LNCAP (cell line): ENCODE results near the gene CCNE1.

Experiments used
- TF ChIP-seq, protein P1 (sequence below): fragments of 450-650 bp; IDR thresholded peaks from 2 replicates; pipeline ENCODE4 v1.5.1; 2017; ENCODE audit warnings: mild to moderate bottlenecking

Gene CCNE1

DNA sequence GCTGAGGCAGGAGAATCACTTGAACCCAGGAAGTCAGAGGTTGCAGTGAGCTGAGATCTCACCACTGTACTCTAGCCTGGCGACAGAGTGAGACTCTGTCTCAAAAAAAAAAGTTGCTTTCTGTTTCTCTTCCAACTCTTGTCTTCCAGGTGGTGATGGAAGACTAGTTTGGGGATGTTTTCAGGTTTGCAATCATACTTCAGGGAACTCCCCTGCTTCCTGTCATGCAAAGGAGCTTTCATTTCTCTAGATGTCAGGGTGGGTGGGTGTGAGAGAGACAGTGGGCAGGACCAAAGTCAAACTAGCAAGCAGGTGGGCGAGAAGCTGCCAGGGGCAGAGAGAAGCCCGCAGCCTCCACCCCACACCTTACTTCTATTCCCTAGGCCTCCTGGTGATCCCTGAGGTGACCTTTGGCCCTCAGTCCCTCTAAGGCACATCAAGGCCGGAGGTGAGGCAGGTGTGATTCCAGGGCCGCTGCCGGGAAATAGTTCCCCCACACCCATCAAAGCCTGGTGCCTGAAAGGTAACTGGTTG, 25.7 kb downstream of the CCNE1 start:
- TF ChIP-seq, protein P1, sequence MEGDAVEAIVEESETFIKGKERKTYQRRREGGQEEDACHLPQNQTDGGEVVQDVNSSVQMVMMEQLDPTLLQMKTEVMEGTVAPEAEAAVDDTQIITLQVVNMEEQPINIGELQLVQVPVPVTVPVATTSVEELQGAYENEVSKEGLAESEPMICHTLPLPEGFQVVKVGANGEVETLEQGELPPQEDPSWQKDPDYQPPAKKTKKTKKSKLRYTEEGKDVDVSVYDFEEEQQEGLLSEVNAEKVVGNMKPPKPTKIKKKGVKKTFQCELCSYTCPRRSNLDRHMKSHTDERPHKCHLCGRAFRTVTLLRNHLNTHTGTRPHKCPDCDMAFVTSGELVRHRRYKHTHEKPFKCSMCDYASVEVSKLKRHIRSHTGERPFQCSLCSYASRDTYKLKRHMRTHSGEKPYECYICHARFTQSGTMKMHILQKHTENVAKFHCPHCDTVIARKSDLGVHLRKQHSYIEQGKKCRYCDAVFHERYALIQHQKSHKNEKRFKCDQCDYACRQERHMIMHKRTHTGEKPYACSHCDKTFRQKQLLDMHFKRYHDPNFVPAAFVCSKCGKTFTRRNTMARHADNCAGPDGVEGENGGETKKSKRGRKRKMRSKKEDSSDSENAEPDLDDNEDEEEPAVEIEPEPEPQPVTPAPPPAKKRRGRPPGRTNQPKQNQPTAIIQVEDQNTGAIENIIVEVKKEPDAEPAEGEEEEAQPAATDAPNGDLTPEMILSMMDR, result no peak

DNA sequence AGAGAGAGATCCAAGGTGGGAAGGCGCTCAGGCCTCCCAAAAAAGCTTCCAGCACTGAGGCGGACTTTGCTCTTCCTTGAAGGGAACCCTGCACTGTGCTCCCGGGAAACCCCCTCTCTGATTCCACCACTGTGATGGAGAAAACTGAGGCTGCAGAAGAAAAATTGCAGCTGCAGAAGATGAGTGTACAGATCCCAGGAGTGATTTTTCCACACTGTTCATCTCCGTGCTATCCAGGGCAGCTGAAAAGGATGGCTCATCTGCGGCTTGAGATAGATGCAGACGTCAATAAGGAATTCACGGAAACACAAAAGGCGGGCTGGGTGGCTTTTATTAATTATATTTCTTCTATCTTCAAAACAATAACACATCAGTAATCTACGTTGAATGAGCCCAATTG, 26.2 kb downstream of the CCNE1 start:
- TF ChIP-seq, protein P1, result no peak

DNA sequence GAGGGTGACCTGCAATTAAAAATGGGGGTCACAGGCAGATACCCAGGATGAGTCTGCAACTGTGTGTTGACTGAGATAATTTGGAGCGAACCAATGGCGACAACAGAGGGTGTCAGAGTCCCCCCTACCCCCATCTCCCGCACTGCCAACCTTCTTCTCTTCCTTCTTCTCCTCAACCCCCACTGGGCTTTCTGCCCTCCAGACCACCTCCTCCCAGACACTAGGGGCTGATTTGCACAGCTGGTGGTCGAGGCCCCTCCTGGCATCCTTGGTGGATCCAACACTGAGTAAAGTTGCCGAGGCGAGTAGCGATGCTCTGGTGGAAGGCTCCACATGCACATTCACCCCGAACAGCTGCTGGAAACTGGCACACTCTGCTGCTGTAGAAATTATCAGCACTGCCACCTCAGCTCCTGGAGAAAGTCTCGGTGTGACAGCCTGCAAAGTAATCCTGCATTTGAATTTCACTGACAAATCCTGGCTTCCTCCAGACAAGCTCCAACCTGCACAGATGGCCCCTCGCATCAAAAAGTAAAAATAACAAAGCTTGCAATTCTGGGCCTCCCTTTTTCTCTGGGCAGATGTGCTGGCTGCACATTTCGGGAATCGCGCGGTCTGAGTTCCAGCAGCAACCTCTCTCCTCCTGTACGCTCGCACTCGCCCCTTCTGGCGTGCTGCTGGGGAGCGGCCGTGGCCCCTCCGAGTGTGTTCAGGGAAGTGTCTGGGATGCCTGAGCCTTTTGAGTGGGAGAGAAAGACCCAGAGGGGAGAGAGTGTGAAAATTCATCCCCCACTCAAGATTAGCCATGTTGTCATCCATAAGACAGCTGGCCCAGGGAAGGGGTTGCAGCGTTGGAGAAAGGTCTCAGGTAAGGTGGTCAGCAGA, 28.5 kb downstream of the CCNE1 start:
- TF ChIP-seq, protein P1, result no peak

DNA sequence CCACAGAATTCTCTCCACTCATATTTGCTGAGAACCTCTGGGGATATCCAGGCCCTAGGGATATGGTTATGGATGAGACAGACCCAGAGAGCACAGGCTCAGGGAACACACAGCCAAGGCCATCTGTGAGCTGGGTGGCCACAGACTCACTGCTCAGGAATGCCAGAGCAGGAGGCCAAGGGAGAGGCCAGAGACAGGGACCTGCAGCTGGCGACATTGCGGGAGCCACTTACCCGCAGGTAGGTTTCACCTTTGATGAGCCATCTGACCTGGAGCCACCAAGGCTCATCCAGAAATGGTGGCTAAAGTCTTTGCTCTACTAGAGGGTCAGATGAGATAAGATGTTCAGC, 29.4 kb downstream of the CCNE1 start:
- TF ChIP-seq, protein P1, result no peak

DNA sequence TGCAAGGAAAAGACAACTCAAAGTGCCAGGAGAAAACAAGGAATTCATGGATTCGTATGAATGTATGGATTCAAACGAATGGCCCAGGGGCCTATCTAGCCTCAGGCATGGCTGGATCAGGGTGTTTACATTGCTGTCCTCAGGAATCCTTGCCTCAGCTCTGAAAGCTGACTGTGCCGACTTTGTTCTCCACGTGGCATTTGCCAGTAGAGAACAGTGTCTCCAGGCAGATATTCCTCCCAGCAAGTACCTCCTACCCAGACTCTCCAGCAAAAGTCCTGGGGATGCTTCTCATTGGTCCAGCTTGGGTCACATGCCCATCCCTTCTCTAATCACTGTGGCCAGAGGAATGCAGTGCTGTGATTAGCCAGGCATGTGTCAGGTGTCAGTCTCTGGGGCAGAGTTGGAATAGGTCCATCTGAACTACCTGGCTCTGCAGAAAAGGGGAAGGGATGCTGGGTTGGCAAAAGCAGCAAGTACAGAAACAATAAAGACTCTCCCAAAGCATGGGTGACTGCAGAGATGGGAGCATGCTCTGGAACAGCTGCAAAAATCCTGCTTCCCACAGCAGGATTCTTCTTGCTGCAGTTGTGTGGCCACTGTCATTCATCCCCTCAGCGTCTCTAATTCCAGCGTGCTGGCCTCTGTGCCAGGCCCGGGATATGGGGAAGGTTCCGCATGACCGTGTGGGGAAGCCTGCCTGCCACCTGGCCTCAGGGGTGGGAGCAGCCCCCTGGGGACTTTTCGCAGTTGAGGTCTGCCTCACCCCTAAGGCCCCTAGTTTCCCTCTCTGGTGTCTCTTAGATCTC, 30.0 kb downstream of the CCNE1 start:
- TF ChIP-seq, protein P1, result no peak

DNA sequence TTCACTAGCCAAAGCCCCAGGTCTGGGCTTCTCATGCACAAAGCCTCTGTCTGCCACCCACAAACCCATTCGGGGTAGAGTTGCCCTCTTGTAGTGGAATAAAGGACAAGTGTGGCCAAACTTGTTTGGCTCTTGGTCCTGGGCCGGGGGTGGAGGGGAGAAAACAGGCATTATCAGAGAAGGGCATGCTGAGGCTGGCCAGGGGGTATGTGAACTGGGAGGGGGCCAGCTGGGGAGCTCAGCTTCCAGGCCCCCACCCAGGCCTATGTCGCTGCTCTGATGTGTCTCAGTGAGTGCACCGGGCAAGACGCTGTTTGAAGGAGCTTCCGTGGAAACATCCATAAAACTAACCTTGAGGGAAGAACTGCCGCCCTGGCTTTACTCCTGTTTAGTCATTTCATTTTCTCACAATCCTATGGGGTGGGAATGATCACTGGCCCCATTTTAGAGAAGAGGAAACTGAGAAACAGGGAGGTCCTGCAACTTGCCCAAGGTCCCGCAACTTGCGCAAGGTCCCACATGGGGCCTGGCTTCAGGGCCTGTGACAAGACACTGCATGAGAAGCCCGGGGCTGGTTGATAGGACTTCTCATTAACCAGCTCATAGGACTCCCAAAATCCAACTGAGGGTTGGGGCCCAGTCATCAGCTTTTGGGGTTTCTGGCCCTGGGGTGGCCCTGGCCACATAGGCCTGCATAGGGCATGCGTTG, 30.8 kb downstream of the CCNE1 start:
- TF ChIP-seq, protein P1, result no peak
